SU-DHL-6 (cell line): ENCODE data around the gene RYK.

Source experiments
- H2AFZ ChIP-seq: fragments of 200-600 bp; sonication (generic); 2 replicates; pipeline ENCODE4 v1.6.1; 2014; ENCODE audit warnings: low read depth, mild to moderate bottlenecking, moderate library complexity, mixed read lengths, antibody characterized with exemption, low read length; ENCODE audit not compliant: severe bottlenecking
- H3F3A ChIP-seq: fragments of 200-600 bp; shearing (Covaris generic); 2 replicates; pipeline ENCODE4 v1.6.0; 2016; ENCODE audit warnings: antibody characterized with exemption, mild to moderate bottlenecking; ENCODE audit not compliant: insufficient read depth
- H3K27ac ChIP-seq: fragments of 200-600 bp; sonication (generic); 2 replicates; pipeline ENCODE4 v1.5.1; 2016; ENCODE audit warnings: low read depth, mild to moderate bottlenecking, low read length, moderate library complexity, mixed read lengths
- H3K27me3 ChIP-seq: fragments of 200-600 bp; sonication (generic), shearing (Covaris generic); 2 replicates; pipeline ENCODE4 v1.6.0; 2014; ENCODE audit warnings: mild to moderate bottlenecking, low read length
- H3K36me3 ChIP-seq: fragments of 200-600 bp; sonication (generic); 2 replicates; pipeline ENCODE4 v1.6.1; 2014; ENCODE audit warnings: mild to moderate bottlenecking, low read length, mixed read lengths
- H3K4me2 ChIP-seq: fragments of 300-600, 200-600 bp; shearing (Covaris generic), sonication (generic); 2 replicates; pipeline ENCODE4 v1.6.0; 2014; ENCODE audit warnings: low read length, low read depth, mild to moderate bottlenecking; ENCODE audit not compliant: poor library complexity, severe bottlenecking
- H3K4me3 ChIP-seq: fragments of 200-600 bp; sonication (generic); 2 replicates; pipeline ENCODE4 v1.5.1; 2014; ENCODE audit warnings: antibody characterized with exemption, low read length, mild to moderate bottlenecking, mixed read lengths; ENCODE audit not compliant: insufficient read depth, poor library complexity, severe bottlenecking
- H3K79me2 ChIP-seq: fragments of 200-600 bp; sonication (generic); 2 replicates; pipeline ENCODE4 v1.6.1; 2014; ENCODE audit warnings: mild to moderate bottlenecking, low read length, moderate library complexity; ENCODE audit not compliant: insufficient read depth
- H3K9ac ChIP-seq: fragments of 200-600 bp; sonication (generic); 2 replicates; pipeline ENCODE4 v1.7.0; 2014; ENCODE audit warnings: mild to moderate bottlenecking, low read length
- H3K9me2 ChIP-seq: fragments of 200-600 bp; sonication (generic); replicated peaks from 2 replicates; pipeline ENCODE4 v1.6.1; 2014; ENCODE audit warnings: low read length; ENCODE audit not compliant: insufficient read depth
- H3K9me3 ChIP-seq: fragments of 200-600 bp; sonication (generic); 2 replicates; pipeline ENCODE4 v1.6.1; 2014; ENCODE audit warnings: low read length, mixed read lengths; ENCODE audit not compliant: insufficient read depth
- H4K20me1 ChIP-seq: fragments of 200-600 bp; sonication (generic); 2 replicates; pipeline ENCODE4 v1.6.1; 2014; ENCODE audit warnings: low read depth, mild to moderate bottlenecking, antibody characterized with exemption, low read length, moderate library complexity, mixed read lengths
- EZH2phosphoT487 ChIP-seq: fragments of 200-600 bp; sonication (generic), shearing (Covaris generic); conservative IDR thresholded peaks from 2 replicates; pipeline ENCODE4 v1.6.1; 2018; ENCODE audit warnings: mild to moderate bottlenecking, antibody characterized with exemption, low read length, moderate library complexity, mixed read lengths
- TF ChIP-seq, protein P1 (sequence below): fragments of 200-600 bp; sonication (generic); IDR thresholded peaks from one replicate; pipeline ENCODE4 v1.5.1; 2017; ENCODE audit warnings: antibody characterized with exemption, mild to moderate bottlenecking, low read length, moderate library complexity; ENCODE audit not compliant: insufficient read depth, poor library complexity, severe bottlenecking

The RYK gene

DNA sequence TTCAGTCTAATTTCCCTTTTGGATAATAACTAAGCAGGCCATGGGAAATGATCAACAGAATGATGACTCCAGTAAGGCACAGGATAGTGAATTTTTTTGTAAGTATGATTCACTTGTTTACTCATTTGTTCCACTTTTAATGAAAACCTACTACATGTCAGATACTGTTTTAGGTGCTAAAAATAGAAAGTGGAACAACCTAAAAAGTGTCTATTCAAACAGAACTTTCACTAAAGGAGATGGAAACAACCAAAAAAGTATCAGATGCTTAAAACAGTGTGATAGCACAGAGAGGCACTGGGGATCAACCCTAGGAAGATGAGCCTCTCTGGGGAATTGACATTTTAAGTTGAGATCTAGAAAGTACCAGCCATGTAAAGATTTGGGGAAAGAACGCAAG, 11.1 kb downstream of the RYK start:
- Histone ChIP-seq H4K20me1 (peaks cover 19% of the 10 kb centered on the region), H3K79me2 (0 out of 2 replicates have a peak, but pooled peaks cover 4% of the 10 kb centered on the region), H2AFZ (no peak overlapping the region), H3K27ac (no peak overlapping the region), H3K9me3 (no peaks in the 10 kb centered on the region), H3K4me2 (no peak overlapping the region), H3F3A (no peaks in the 10 kb centered on the region), H3K36me3 (no peaks in the 10 kb centered on the region), H3K9ac (no peak overlapping the region), H3K9me2 (no peaks in the 10 kb centered on the region), H3K4me3 (no peak overlapping the region), H3K27me3 (no peaks in the 10 kb centered on the region)
- TF ChIP-seq, protein P1, sequence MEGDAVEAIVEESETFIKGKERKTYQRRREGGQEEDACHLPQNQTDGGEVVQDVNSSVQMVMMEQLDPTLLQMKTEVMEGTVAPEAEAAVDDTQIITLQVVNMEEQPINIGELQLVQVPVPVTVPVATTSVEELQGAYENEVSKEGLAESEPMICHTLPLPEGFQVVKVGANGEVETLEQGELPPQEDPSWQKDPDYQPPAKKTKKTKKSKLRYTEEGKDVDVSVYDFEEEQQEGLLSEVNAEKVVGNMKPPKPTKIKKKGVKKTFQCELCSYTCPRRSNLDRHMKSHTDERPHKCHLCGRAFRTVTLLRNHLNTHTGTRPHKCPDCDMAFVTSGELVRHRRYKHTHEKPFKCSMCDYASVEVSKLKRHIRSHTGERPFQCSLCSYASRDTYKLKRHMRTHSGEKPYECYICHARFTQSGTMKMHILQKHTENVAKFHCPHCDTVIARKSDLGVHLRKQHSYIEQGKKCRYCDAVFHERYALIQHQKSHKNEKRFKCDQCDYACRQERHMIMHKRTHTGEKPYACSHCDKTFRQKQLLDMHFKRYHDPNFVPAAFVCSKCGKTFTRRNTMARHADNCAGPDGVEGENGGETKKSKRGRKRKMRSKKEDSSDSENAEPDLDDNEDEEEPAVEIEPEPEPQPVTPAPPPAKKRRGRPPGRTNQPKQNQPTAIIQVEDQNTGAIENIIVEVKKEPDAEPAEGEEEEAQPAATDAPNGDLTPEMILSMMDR, result no peak
- no peak for TF ChIP-seq EZH2phosphoT487

DNA sequence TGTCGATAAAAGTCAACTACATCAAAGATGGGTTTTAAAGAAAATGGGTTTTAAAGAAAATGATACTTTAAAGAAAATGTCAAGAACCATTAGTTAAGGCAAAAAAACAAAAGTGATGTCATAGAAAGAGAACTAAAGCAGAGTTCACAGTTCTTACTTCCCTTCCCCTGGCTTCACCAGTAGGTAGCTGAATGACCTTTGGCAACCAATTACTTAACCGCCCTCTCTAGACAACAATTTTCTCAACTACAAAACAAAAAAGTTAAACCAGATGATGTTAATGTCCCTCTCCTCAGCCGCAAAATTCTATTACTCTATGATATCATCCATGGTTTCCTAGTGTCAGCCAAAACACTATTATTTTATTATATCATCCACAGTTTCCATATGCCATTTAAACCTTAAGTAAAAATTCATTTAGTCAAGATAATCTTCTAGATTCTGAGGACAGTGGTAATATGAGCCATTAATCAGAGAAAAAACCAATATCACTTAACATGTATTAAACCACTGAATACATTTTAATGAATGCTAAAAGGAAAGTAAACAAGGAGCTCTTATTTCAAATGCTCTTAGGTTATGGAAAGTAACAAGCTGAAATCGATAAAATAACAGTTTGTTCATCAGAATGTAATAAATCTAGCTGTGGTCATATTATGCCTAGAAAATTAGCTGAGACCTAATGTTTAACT, 13.1 kb downstream of the RYK start:
- TF ChIP-seq EZH2phosphoT487, result no peak
- TF ChIP-seq, protein P1, result no peak
- Histone ChIP-seq H4K20me1 (peaks cover 18% of the 10 kb centered on the region), H3K9ac (no peak overlapping the region), H3K79me2 (0 out of 2 replicates have a peak, but pooled peaks cover 5% of the 10 kb centered on the region), H3K9me2 (no peaks in the 10 kb centered on the region), H3K4me3 (no peak overlapping the region), H3K27me3 (no peaks in the 10 kb centered on the region), H3K9me3 (no peaks in the 10 kb centered on the region), H2AFZ (no peak overlapping the region), H3K27ac (no peak overlapping the region), H3K36me3 (no peaks in the 10 kb centered on the region), H3K4me2 (no peak overlapping the region), H3F3A (no peaks in the 10 kb centered on the region)

DNA sequence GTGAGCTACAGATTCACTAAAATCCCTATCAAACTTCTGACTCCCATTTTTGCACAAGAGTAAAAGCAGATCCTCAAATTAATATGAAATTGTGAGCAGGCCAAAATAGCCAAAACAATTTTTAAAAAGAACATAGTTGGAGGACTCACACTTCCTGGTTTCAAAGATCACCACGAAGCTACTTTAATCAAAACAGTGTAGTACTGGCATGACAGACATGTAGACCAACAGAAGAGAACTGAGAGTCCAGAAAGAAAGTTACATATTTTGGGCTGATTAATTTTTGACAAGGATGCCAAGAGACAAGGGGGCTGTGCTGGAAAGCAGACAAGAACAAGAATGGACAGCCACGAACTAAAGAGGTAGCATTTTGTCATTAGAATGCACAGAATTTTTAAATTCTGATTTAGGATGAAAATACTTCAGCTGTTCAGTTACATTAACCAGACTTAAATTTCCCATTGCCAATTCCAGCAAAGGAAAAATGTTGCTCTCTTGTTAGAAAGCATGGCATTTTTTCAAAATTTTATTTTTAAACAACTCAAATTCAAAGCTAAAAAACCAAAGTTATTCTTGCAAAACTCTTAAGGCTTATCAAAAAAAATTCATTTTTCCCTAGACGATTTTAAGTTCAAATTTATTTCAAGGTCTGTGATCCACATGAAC, 14.0 kb downstream of the RYK start:
- Histone ChIP-seq H3K9ac (no peak overlapping the region), H4K20me1 (peaks cover 25% of the 10 kb centered on the region), H3K79me2 (peaks cover 15% of the 10 kb centered on the region; the same call in 1 of the 2 replicates), H3F3A (no peaks in the 10 kb centered on the region), H3K4me3 (no peak overlapping the region), H3K27ac (no peak overlapping the region), H3K36me3 (no peaks in the 10 kb centered on the region), H3K27me3 (no peaks in the 10 kb centered on the region), H3K4me2 (no peak overlapping the region), H3K9me2 (no peaks in the 10 kb centered on the region), H3K9me3 (no peaks in the 10 kb centered on the region), H2AFZ (no peak overlapping the region)
- TF ChIP-seq, protein P1, result no peak
- no peak for TF ChIP-seq EZH2phosphoT487
